HG03378 (cell line): Measurements from ENCODE around the gene TBRG1.

Source experiments
- ATAC-seq: cut with Tn5 transposase; IDR thresholded peaks from one replicate; pipeline ENCODE4 v1.9.1; 2021; ENCODE audit warnings: mild to moderate bottlenecking, moderate library complexity; ENCODE audit not compliant: unreplicated experiment

The TBRG1 gene

DNA sequence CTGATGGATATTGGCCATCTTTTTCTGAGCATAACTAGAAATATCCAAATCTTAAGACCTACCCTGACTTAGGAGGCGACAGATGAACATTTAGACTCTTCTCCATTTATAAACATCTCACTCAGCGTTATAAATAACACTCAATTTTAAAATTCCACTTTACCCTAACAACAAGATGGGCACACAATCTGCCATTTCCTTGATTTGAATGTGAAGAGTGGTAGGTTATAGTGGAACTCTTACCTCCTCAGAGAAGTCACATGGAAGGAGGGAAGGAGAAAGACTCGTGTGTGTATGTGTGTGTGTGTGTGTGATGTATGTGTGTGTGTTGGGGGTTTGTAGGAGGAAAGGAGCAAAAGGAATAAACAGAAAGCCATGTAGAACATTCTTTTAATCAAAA is 35.8 kb downstream of the TBRG1 start:
- ATAC-seq: no peak

DNA sequence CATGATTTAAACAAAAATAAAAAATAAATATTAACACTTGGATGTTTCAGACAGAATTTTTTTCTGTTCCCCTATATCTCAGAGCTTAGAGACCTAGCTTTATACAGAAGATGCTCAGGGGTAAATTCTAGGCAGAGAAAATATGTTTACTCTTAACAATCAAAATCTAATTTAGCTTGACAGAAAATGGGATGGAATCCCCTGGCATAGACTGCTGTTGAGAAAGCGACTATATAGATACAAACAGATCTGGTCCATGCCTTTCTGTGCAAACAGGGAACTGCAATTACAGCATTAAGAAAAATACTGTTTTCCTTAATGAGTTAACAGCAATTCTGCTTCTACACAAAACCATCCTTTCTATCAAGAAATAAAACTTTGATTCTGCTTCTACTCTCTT is 36.3 kb downstream of the TBRG1 start:
- no peak for ATAC-seq

DNA sequence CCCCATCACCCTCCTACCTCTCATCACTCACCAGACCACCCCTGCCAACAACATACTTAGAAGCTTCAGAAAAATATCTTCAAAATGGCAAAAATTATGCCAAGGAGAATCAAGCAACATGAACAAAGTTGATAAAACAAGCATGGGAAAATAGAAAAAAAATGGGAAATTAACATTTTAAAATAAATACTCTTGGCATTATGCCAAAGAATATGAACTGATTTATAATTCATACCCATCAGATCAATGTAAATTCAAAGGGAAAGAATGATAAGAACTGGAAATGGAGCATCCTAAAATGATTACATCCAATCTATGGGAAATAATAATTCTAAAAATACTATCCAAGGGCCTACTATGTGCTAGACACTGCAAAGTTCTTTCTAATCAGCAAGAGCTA is 38.9 kb downstream of the TBRG1 start:
- no peak for ATAC-seq

DNA sequence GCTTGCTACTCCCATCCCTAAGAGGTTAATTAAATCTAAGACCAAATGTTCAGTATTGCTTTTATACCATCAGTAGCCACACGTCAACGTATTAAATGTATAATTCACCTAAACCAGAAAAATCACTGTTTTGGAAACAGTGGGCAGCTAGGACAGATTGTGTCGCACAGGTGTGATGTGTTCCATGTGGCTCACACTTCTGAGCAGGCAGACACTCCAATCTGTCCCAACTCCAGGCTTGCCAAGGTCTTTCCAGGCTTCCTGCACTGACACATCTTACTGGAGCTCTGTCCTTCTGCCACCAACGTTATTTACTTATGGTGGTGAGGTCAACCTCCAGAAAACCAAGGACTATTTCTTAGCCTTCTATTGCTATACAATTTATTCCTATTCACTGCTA is 39.4 kb downstream of the TBRG1 start:
- no peak for ATAC-seq

DNA sequence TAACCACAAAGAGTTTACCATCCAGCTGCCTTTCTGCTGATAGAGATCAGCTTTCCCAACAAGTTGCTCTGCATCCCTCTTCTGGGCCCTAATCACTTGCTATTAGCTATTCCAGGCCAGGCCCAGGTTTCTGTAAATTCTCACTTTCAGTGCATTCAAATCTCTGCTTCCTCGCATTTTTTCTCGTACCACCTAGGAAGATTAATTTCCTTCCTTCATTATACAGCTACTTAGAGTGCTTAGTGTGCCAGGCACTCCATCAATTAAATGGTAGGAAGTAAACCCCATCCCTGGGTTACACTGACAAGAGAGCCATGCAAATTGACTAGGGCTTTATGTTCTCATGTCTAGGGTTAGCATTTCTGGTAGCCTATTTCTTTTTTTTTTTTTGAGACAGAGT is 41.2 kb downstream of the TBRG1 start:
- no peak for ATAC-seq

DNA sequence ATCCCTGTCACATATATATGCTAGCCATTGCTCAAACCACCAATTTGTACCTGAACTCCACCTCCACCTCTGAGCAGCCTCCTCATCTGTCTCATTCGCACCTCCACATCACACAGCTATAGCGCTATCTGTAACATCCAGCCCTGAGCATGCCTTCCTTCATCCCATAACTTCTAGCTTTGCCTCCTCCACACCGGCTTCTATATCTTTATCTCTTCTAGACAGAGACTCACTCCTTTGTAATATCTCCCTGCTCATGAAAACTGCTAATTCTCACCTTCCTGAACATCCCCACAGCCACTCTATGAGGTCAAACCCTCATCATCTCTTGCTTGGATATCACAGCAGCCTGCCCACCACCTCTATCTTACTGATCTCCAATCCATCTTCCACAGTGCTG is 44.9 kb downstream of the TBRG1 start:
- ATAC-seq: no peak

DNA sequence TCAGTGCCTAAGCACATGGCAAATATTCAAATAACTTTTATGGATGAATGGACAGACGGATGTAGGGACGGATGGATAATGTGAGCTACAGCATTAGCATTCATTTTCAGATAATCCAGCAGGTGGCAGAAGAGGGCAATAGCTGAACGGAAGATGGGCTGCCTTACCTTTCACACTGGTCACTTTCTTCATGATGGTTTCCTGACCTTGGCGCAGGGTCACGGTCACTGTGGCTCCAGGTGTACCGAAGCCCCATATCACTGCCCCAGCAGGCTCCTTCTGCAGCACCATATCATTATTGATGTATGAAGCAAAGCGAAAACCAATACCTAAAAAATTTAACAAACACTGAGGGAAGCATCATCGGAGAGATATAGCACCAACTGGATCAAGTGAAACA is 46.5 kb downstream of the TBRG1 start:
- peak; percentile 41 for ATAC-seq

DNA sequence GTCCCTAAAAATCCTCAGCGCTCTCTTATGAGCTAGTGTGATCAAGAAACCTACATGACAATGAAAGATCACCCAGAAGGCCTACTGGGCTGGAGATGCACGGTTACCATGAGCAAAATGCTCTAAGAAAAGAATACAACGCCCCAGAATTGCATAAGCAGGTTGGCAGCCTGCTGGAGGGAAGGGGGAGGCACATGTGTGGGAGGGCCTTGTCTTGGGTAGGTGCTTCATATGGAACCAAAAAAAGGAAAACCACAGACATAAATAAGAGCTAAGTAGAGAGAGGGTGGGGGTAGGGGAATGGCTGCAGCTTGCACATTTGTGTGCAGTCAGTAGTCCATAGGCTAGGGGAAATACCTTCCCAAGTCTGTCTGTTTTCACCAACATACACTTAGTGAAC is 48.1 kb downstream of the TBRG1 start:
- no peak for ATAC-seq

DNA sequence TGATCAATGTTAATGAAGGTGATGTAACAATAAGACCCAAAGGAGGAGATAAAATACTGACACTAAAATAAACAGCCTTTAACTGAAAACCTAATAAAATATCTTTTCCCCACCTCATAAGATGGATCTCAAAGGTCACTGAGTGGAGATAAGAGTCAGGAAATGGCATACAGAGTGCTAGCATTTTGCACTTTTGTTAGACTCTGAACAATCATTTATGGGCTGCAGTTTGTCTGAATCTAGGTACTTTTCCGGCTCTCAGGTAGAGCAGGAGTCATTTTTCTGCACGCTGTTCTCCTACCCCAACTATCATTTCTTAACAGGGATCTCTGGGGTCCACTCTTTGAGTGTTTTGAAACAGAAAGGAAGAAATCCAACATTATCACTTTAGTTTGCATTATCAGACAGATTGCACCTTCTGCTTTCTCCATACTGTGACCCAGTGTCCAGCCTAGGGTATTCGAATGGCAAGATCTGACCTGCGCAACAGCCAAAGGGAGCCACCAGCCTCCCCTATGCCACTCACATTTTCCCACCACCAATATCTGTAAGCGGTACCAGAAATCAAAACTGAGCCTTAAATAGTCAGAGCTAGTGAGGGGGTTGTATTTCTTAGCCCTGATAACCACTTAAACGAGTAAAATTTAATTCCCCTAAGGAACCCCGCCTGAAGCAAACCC is 50.0 kb downstream of the TBRG1 start:
- ATAC-seq: no peak

DNA sequence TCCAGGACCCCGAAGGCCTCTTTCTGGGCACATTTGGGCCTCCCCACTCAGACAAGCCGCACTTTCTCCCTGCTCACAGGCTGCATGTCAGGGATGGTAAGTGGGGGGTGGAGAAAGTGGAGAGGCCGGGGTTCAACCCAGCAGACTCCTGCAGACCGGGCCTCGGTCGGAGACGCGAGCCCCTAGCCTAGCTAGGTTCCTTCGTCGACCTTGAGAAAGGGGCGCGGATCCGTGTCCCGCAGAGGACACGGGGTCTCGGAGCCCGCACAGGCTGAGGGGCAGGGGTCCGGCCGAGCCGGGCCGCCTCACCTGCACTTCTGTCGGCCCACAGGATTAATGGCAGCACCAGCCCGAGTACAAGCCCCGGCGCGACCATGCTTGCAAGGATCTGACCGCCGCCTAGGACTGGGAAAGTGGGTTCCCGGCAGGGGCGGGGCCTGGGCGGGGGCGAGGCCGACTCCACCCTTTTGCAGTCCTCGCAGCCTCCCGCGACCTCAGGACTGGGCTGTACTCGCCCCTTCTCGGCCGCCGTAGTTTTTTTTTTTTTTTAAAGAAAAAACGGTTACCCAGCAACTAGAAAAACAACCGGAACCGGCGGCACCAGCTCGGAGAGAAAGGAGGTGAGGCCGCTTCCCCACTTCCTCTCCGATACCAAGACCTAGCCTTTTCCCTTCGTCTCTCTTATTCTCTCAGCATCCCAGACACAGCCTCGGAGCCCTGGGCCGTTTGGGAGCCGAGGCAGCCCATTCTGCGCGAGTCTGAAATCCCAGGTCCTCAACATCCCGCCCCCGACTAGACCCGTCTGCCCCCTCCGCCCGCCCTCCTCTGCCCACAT is 50.9 kb downstream of the TBRG1 start, which contains the start of the genes SIAE and SPA17:
Gene SIAE (minus strand): TSS at position 407 of the 835 bp plus-strand sequence. CDS start 31 bp downstream, at position 376.
Gene SPA17 (plus strand): TSS at position 572 of the 835 bp plus-strand sequence. CDS start 1,361 bp downstream, outside the sequence.
- ATAC-seq: peak; percentile 68

DNA sequence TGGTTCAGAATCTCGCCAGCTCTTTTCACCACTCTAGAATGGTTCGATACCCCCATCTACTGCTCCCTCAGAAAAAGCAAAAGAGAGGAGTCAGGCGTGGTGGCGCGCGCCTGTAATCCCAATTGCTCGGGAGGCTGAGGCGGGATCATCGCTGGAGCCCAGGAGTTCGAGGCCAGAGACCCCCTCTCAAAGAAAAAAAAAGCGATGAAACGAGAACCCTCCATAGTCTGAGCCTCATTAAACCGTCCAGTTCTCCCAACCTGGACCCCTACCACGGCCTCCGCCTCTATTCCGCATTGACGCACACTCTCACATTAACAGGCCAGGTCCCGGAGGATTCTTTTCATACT is 51.5 kb downstream of the TBRG1 start:
- no peak for ATAC-seq

DNA sequence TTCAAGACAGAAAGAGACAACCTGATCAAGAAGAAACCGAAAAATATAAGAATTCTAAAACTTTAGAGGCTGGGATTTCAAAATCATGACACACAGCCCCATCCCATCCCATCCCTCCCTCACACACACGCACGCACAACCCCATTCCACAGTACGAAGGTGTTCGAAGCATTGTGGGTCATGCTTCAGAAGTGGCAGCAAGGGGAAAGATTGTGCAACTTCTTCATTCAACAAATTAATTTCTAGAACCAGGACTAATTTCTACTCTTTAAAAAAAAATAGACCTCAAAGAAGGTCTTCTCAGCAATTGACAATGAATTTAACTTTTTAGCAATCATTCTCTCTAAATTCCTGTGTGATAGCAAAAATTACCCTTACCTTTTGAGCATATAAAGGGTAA is 51.9 kb downstream of the TBRG1 start:
- no peak for ATAC-seq

DNA sequence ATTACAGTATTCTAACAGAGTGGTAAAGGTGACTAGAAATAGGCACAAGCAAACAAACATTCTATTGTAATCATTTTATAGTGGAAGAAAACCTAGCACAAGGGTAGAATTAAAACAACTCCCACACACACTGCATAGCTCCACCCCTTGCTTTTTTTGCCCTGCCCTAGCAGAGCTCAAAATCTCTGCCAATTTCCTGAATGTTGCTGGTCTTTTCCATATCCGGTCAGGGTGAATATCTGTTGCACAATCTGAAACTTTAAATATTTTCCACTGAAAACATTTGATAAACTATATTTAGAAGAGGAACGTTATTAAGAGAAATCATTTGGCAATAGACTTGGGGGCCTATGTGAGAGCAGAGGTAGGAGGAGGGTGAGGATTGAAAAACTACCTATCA is 53.7 kb downstream of the TBRG1 start:
- ATAC-seq: no peak

DNA sequence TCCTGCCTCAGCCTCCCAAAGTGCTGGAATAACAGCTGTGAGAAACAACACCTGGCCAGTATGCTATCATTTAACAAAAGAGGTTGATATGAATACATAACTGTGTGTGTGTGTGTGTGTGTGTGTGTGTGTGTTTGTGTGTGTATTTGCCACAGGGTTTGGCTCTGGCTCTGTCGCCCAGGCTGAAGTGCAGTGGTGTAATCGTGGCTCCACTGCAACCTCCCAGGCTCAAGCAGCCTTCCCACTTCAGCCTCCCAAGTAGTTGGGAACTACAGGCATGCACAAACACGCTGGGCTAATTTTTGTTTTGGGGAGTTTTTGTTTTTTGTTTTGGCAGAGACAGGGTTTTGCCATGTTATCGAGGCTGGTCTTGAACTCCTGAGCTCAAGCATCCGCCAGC is 55.8 kb downstream of the TBRG1 start:
- no peak for ATAC-seq

DNA sequence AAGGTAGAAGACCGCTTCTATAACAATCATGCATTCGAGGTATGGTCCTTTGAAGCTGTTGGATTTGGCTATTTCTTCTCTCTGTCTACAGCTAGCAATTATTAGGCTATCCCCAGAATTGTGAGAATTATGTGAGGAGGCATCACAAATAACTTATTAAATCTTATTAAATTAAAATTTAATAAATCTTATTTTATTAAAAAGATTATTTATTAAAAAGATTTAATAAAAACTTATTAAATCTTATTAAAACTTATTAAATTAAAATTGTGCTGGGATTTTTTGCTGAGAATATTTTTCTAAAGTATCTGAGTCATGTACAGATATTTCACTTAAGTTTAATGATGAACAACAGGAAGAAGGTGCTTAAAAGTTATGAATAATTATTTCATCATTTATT is 58.8 kb downstream of the TBRG1 start:
- no peak for ATAC-seq

DNA sequence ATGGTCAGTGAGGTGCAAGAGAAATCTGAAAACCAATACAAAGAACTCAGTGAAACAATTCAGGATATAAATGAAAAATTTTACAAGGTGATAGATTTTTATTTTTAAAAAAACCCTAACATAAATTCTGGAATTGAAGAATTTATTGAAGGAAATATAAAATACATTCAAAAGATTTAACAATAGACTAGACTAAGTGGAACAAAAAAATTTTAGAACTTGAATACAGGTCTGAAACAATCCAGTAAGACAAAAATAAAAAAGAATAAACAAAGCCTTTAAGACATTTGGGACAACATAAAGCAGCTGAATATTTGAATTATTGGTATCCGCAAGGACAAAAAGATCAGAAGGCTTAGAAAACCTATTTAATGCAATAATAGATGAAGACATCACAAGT is 59.8 kb downstream of the TBRG1 start:
- ATAC-seq: no peak
